Osteocyte (in vitro differentiated cells): ENCODE data around the gene MYRF. TPM values are rescaled to one million over a fixed set of nuclear protein-coding genes. Genes with fewer than 3 reads are reported as not detected.

Source experiments
- DNase-seq: peaks from one replicate; pipeline ENCODE4 v3.0.0; 2021; ENCODE audit warnings: mixed read lengths; ENCODE audit not compliant: unreplicated experiment; ENCODE audit errors: extremely low spot score
- H3K27ac Mint-ChIP-seq: one replicate; pipeline ENCODE4 v1.8.0; 2021; ENCODE audit warnings: mild to moderate bottlenecking, mixed read lengths; ENCODE audit not compliant: unreplicated experiment
- H3K27me3 Mint-ChIP-seq: one replicate; pipeline ENCODE4 v1.8.0; 2021; ENCODE audit warnings: mixed read lengths; ENCODE audit not compliant: unreplicated experiment
- H3K36me3 Mint-ChIP-seq: one replicate; pipeline ENCODE4 v1.8.0; 2021; ENCODE audit warnings: mixed read lengths; ENCODE audit not compliant: unreplicated experiment
- H3K4me1 Mint-ChIP-seq: one replicate; pipeline ENCODE4 v1.8.0; 2021; ENCODE audit warnings: mixed read lengths; ENCODE audit not compliant: unreplicated experiment
- H3K4me3 Mint-ChIP-seq: one replicate; pipeline ENCODE4 v1.8.0; 2021; ENCODE audit warnings: mild to moderate bottlenecking, moderate library complexity, mixed read lengths; ENCODE audit not compliant: unreplicated experiment
- H3K9me3 Mint-ChIP-seq: one replicate; pipeline ENCODE4 v1.8.0; 2021; ENCODE audit warnings: mixed read lengths; ENCODE audit not compliant: unreplicated experiment
- total RNA-seq: library from RNA; stranded (reverse); gene quantifications from 2 replicates; pipeline ENCODE4 v1.2.1, GENCODE V29; 2021
- TF ChIP-seq, protein P1 (sequence below): fragments of 200-600 bp; sonication (generic); IDR thresholded peaks from 2 replicates; pipeline ENCODE4 v1.5.0; 2021; ENCODE audit warnings: antibody characterized with exemption, mild to moderate bottlenecking, moderate library complexity

MYRF gene
- total RNA-seq, 1 donor from 2014 or later: 0.43 TPM

DNA sequence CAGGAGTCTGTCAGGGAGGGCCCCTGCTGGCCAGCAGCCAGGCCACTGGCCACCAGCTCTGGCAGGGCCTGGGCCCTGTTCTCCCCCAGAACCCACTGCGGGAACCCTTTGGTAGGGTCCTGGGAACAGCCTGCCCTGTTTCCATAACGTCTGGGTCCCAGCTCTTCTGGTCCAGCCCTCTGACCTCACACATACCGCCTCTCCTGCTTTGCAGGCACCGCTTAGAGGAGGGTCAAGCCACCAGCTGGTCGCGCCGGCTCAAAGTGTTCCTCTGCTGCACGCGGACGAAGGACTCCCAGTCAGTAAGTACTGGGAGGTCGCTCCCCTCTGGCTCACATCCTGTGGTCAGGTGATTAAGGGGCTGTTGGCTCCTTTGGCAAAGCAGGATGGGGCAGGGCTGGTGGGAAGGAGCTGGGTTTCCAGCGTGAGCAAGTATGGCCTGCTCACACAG lies 26.6 kb upstream of the MYRF start:
- H3K27me3 Mint-ChIP-seq: no peaks in the 10 kb centered on the region
- no peak overlapping the region for H3K4me3 Mint-ChIP-seq
- H3K36me3 Mint-ChIP-seq: peaks cover 9% of the 10 kb centered on the region
- H3K4me1 Mint-ChIP-seq: peaks cover 5% of the 10 kb centered on the region
- no peak for DNase-seq
- TF ChIP-seq, protein P1, sequence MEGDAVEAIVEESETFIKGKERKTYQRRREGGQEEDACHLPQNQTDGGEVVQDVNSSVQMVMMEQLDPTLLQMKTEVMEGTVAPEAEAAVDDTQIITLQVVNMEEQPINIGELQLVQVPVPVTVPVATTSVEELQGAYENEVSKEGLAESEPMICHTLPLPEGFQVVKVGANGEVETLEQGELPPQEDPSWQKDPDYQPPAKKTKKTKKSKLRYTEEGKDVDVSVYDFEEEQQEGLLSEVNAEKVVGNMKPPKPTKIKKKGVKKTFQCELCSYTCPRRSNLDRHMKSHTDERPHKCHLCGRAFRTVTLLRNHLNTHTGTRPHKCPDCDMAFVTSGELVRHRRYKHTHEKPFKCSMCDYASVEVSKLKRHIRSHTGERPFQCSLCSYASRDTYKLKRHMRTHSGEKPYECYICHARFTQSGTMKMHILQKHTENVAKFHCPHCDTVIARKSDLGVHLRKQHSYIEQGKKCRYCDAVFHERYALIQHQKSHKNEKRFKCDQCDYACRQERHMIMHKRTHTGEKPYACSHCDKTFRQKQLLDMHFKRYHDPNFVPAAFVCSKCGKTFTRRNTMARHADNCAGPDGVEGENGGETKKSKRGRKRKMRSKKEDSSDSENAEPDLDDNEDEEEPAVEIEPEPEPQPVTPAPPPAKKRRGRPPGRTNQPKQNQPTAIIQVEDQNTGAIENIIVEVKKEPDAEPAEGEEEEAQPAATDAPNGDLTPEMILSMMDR: no peak
- H3K9me3 Mint-ChIP-seq: no peaks in the 10 kb centered on the region
- H3K27ac Mint-ChIP-seq: no peak overlapping the region

DNA sequence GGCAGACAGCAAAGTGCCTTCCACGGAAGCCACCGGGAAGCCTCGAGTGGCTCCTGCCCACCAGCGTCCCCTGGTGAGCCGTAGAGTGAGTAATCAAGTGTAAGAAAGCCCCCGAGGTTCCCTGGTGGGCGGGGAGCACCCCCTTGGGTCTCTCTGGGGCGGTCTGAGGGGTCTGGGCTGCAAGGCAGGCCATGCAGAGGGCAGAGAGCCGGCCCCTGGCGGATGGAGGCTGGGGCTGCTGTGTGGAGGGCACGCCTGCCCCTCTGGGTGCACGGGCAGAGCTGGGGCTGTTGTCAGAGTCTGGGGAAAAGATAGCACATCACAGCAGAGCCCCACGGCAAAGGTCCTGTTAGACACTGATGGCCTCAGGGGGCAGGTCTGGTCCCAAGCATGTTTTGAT lies 25.7 kb upstream of the MYRF start:
- Mint-ChIP-seq H3K36me3 (peaks cover 9% of the 10 kb centered on the region), H3K4me1 (peaks cover 10% of the 10 kb centered on the region), H3K4me3 (no peak overlapping the region), H3K9me3 (no peaks in the 10 kb centered on the region), H3K27me3 (no peaks in the 10 kb centered on the region), H3K27ac (no peak overlapping the region)
- TF ChIP-seq, protein P1: no peak
- DNase-seq: no peak

DNA sequence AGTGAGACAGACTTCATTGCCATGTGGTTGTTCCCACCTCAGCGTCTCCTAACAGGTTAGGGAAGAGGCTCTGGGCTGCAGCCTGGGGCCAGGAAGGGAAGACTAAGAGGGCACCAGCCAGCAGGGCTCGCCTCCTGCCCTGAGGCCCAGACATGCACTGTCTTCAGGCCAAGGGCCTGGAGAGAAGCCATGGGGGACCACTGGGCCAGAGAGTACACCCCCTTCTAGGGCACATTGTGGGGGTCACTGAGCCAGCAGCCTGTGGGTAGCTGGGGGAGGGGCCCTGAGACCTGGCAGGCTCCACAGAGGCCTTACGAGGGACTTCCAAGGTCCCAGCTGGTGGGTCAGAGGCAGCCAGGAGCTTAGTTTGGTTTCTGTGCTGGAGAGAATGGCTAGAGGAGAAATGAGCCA lies 25.0 kb upstream of the MYRF start:
- no peak overlapping the region for H3K4me3 Mint-ChIP-seq

DNA sequence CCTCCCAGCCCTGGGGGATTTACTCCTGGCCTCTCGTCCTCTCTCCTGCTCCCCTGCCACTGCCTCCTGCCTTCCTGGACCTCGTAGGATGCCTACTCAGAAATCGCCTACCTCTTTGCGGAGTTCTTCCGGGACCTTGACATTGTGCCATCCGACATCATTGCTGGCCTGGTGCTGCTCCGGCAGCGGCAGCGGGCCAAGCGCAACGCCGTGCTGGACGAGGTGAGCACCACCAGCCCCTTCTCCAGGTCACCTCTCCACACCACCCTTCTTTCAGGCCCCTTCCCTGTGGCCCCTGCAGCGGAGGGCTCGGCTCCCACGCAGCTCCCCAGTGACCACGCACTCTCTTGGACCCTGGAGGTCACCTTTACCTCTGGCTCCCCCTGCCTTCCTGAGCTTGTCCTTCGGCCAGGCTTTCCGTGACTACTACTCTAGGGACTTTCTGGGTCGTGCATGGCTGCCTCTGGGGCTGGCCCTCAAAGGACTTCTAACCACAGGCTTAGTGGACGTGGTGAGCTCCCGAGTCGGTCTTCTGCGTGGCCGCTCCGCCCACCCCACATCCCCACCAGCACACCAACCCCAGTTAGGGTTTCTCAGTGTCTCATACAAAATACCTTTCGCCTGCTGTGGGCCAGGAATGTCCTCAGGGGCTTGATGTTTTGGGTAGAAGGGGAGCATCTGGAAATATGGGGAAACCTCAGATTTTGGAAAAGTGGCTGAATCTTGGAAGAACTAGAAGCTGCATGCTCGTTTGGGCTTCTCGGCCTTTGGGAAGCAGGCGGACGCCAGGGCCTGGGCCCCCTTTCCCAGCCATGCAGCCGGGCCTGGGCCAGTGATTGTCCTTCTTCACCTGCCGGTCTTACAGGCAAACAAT lies 24.1 kb upstream of the MYRF start:
- Mint-ChIP-seq H3K27ac (no peak overlapping the region), H3K4me3 (no peak overlapping the region), H3K4me1 (peaks cover 20% of the 10 kb centered on the region), H3K27me3 (no peaks in the 10 kb centered on the region), H3K9me3 (no peaks in the 10 kb centered on the region), H3K36me3 (peaks cover 9% of the 10 kb centered on the region)
- TF ChIP-seq, protein P1: no peak
- no peak for DNase-seq

More for the DNA sequence above, 25.0 kb upstream of the MYRF start:
- no peaks in the 10 kb centered on the region for H3K27me3 Mint-ChIP-seq
- TF ChIP-seq, protein P1: no peak
- no peak for DNase-seq
- peaks cover 16% of the 10 kb centered on the region for H3K4me1 Mint-ChIP-seq
- no peaks in the 10 kb centered on the region for H3K9me3 Mint-ChIP-seq
- H3K36me3 Mint-ChIP-seq: peaks cover 9% of the 10 kb centered on the region
- H3K27ac Mint-ChIP-seq: no peak overlapping the region

DNA sequence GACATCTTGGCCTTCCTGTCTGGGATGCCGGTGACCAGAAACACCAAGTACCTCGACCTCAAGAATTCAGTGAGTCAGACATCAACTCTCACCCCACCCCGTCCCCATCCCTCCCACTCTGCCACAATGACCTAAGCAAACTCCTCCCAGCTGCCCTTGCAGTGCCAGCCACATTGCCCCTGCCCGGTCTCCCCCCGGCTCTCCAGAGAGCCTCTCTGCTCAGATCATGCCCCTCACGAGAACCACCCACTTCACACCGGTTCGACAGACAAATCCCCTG lies 23.6 kb upstream of the MYRF start:
- no peaks in the 10 kb centered on the region for H3K9me3 Mint-ChIP-seq
- H3K4me3 Mint-ChIP-seq: no peak overlapping the region
- DNase-seq: no peak
- H3K4me1 Mint-ChIP-seq: peaks cover 21% of the 10 kb centered on the region
- H3K27ac Mint-ChIP-seq: no peak overlapping the region
- H3K27me3 Mint-ChIP-seq: no peaks in the 10 kb centered on the region
- H3K36me3 Mint-ChIP-seq: peaks cover 9% of the 10 kb centered on the region
- TF ChIP-seq, protein P1: no peak
